Measurements from ENCODE around the gene TNPO2.

The TNPO2 gene

GRCh38 chr19:12752056-12752781 is 28.5 kb upstream of the TNPO2 start:
- no peak for TF ChIP-seq ZFX (IDR thresholded peaks at IDR 0.05; ENCODE audit: borderline replicate concordance)
- H3K27ac ChIP-seq = no peak overlapping the region

GRCh38 chr19:12751635-12752034 is 27.9 kb upstream of the TNPO2 start, which contains the start of gene BEST2:
BEST2 (plus strand) TSS chr19:12751791; CDS start chr19:12752593, 802 bp downstream.
- no peak within 1 kb of the TSS for H3K27ac ChIP-seq
- TF ChIP-seq CTCF (IDR thresholded peaks at IDR 0.05) (no peak), ZFX (IDR thresholded peaks at IDR 0.05; ENCODE audit: borderline replicate concordance) (no peak)

- TF ChIP-seq CTCF (IDR thresholded peaks at IDR 0.05) (no peak), ZFX (IDR thresholded peaks at IDR 0.05; ENCODE audit: borderline replicate concordance) (no peak)
- no peak overlapping the region for H3K27ac ChIP-seq
Observed at GRCh38 chr19:12750851-12751250, 27.1 kb upstream of the TNPO2 start.

GRCh38 chr19:12749938-12750521 is 26.3 kb upstream of the TNPO2 start:
- TF ChIP-seq CTCF (IDR thresholded peaks at IDR 0.05) = no peak
- no peak for TF ChIP-seq ZFX (IDR thresholded peaks at IDR 0.05; ENCODE audit: borderline replicate concordance)
- no peak overlapping the region for H3K27ac ChIP-seq

- H3K27ac ChIP-seq = no peak overlapping the region
- no peak for TF ChIP-seq CTCF (IDR thresholded peaks at IDR 0.05)
- no peak for TF ChIP-seq ZFX (IDR thresholded peaks at IDR 0.05; ENCODE audit: borderline replicate concordance)
Observed at GRCh38 chr19:12748489-12748888, 24.8 kb upstream of the TNPO2 start.

GRCh38 chr19:12745166-12745897 is 21.6 kb upstream of the TNPO2 start:
- H3K27ac ChIP-seq = no peak overlapping the region
- TF ChIP-seq CTCF (IDR thresholded peaks at IDR 0.05) (no peak), ZFX (IDR thresholded peaks at IDR 0.05; ENCODE audit: borderline replicate concordance) (no peak)

GRCh38 chr19:12737835-12738351 is 14.2 kb upstream of the TNPO2 start:
- H3K27ac ChIP-seq = peak overlapping the region; percentile 93
- TF ChIP-seq ZFX (IDR thresholded peaks at IDR 0.05; ENCODE audit: borderline replicate concordance) = no peak
- TF ChIP-seq CTCF (IDR thresholded peaks at IDR 0.05) = no peak

Measured in 22Rv1 (cell line).